Suppressor macrophage (primary cell): ENCODE results near the gene TBCEL.
"Not testable (repeated sequence)": the region's sequence is repeated elsewhere in the genome, so short reads cannot be mapped to it uniquely, and the experiment has no call there.

Source experiments
- DNase-seq, 4 experiments: peaks; one replicate each; pipeline ENCODE4 v3.0.0-alpha.2; 2020 to 2022

Gene TBCEL

DNA sequence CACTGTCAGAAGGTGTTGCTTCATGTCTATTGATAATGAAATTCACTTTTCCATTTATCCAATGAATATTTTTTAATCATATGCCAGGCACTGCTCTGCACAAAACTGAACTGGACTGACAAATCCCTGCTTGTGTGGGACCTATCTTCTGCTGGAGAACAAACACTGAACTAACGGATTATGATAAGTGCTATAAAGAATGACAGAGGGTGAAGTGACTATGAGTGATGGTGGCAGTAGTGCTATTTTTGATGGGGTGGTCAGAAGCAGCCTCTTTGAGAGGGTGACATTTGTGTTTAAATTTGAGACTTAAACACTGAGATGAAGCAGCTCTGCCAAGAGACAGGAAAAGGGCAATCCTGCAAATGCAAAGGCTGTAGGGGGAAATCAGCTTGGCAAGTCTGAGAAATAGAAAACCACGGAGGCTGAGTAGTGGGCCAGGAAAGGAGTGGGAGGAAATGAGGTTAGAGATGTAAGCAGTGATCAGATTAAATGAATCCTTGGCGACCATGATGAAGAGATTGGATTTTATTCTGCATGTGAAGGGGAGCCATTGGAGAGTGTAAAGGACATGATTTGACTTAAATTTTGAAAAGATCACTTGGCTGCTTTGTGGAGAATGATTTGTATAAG is 6.0 kb downstream of the TBCEL start:
- DNase-seq, result no peak

DNA sequence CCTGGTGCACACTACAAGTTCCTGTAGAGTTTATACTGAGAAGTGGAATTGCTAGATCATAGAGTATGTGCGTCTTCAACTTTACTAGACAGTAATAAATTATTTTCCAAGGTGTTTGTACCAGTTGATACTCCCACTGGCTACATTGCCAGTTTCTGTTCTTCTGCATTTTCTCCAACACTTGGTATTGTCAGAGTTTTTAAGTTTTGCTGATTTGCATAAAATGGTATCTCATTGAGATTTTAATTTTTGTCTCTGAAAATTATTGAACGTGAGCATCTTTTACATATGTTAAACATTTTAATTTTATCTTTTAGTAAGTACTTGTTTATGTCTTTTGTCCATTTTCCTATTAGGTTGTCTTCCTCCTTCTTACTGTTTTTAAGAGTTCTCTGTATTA is 7.3 kb downstream of the TBCEL start:
- DNase-seq, result no peak

DNA sequence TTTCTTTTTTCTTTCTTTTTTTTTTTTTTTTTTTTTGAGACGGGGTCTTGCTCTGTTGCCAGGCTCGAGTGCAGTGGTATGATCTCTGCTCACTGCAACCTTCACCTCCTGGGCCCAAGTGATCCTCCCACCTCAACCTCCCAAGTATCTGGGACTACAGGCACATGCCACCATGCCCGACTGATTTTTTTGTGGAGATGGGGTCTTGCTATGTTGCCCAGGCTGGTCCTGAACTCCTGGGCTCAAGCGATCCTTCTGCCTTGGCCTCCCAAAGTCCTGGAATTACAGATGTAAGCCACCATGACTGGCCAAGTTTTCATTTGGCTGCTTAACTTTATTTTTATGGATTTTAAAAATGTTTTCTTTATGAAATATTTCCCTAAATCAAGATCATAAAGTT is 7.7 kb downstream of the TBCEL start:
- DNase-seq, result not testable (repeated sequence)

DNA sequence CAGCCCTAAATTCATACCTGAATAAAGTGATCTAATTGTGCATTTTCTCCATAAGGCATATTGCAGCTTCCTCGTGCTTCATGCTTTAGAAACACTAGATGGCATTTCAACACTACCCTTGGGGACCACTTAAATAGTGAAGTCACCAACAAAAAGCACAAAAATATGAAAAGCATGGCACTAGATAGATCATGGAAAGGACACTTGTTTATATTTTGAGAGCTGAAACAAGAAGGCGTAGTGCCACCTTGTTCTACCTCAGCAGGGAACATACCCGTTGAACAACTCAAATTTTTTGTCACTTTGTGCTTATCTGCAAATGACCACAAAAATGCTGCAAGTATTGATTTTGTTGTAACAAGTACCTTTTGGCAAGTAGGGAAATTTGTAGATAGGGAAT is 8.6 kb downstream of the TBCEL start:
- DNase-seq, result peak in 1 of 4 experiments; percentile 18

DNA sequence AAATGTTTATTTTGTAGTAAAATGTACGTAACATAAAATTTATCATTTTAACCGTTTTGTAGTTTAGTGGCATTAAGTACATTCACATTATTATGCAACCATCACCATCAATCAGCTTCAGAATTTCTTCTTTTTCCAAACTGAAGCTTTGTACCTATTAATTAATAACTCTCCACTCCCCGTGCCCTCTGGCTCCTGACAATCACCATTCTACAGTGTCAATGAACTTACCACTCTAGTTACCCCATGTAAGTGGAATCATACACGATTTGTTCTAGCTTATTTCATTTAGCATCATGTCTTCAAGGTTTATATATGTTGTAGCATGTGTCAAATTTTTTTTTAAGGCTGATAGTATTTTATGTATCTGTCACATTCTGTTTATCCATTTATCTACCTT is 9.7 kb downstream of the TBCEL start:
- no peak for DNase-seq

DNA sequence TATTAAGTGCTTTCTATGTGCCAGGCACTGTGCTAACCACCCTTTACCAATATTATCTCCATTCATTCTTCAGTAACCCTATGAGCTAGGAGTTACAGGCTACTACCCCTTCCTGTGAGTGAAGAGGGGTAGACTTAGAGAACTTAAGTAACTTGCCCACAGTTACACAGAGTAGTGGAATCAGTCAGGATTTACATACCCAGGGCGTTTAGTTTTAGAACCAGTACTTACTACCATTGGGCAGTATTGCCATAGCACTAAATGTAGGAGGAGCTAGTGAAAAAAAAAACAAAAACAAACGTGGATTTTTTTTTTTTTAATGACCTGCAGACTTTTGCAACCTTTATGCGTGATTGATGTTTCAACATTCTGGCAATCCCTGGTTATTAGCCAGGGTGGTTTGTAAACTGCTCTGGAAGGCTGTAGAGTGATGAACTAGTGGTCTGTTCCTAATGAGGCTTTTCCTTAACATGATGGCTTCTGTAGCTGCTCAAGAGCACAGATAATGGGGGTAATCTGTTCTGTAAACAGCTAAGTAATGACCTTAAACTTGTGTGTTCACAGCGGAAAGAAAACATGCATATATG is 11.4 kb downstream of the TBCEL start:
- DNase-seq, result no peak

DNA sequence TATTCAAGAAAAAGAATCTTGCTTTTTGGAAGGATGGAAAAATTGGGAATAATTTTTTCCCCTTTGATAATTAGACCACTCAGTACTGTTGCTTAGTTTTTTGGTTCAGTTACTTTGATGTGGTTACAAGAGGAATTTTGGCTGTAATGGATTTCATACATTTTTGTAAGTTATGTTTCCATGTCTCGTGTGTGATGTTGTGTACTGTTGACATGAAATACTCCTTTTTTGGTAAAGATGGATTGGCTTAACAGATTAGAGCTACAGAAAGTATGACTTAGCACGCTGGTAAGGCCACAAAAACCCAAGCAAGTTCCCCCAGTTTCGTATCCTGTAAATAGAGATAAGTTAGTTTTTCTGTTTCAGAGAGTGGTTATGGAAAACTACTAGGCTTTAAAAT is 11.9 kb downstream of the TBCEL start:
- DNase-seq, result no peak

DNA sequence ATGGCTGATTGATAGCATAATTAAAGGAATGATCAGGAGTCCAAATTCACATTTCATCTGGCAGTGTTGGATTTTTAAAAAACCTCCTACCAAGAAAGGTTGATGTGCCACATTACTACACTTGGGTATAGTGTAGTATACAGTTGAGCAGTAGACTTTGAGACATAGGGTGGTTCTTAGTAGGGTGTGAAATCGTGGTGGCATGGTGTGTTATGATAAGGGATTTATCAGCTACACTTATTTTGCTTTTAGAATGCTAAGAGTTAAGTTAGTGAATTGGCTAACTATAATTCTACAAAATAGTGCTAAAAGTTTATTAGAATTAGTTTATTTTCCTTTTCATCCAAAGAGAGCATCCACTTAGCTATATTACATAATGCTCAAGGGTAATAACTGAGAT is 13.1 kb downstream of the TBCEL start:
- no peak for DNase-seq

DNA sequence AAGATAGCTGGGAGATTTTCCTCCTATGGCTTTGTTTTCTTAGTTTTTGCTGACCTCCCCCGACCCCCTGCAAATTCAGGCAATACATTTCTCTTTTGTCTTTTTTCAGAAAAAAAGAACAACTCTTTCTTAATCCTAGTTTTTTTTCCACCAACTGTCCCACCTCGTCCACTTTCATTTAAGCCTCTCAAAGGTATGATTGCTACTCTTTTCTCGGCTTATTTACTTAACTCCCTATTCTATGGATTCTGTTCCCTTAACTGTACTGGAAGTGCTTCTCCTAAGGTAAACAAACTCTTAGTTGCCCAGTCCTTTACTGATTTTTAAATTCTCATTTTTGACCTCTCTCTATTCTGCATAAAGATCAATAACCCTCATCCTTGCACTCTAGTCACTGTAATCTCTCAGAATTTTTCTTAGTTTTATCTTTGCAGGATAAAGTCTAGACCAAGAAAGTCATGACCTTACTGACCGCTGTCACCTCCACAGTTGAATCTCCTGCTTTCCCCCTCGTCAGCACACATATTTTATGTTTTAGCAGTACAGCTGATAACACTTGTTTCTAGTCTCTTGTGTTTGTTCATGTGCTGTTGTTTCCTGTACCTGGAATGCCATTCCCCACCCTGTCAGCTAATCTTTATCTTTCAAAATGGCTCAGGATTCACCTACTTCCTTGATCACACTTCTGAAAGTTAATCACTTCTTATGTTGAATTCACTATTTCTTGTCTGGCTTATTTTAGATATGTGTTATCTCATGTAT is 14.9 kb downstream of the TBCEL start:
- DNase-seq, result no peak

DNA sequence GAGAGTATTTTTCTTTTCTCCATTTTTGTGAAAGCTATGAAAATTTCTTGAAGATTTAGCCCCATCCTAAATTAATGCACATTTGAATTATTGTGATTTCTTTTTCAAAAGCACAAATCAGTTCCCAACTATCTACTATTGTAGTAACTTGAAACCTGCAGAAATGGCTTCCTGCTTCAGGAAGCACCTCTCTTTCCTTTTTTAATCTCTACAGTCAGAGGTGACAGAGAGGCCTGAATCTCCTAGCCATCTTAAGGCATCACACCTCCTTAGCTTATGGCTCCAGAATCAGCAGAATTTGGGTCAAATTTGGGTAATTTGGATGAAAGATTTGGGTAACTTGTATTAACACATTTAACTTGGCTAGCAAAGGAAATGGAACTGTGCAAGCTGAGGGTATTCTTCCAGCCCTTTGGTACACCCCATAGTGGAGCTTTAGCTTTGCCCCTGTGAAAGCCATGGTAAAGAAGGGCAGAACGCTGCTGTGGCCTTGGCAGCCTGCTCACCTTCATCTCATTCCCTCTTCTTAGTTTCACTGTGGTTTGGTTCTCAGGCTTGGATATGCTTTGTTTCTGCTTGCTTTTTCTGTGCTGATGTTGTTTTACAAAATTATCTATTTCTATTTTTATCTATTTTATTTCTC is 16.2 kb downstream of the TBCEL start:
- no peak for DNase-seq

DNA sequence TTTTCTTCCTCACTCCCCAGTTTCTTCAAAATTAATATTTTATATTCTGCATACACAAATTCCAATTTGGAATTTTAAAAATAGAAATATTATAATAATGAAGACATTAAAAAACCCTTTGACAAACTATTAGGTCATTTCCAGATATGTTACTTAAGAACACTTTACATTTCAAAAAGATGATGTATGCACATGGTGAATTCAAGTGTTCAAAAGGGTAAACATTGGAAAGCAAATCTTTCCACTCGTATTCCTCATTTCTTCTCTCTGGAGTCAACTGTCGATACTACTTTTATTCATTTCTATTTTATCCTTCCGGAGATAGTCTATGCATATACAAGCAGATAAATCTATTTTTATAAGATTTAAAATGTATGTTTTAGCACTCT is 16.7 kb downstream of the TBCEL start:
- DNase-seq, result no peak

DNA sequence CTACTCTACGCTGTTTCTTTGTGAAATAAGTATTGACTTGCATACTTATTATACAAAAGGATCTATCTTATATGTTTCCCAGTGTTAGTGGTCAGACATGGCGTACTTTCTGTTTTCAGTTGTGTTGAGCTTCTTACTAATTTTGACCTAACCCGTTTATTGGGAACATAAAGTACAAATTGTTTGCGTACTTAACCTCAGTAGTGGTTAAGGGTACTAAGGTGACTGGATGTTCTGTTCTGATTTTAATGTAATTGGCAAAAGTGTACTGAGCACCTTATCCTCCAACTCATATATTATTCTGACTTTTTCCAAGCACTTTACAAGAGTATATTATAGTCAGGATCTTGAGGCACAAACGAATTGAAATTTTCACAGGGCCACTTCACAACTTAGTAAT is 17.2 kb downstream of the TBCEL start:
- no peak for DNase-seq

DNA sequence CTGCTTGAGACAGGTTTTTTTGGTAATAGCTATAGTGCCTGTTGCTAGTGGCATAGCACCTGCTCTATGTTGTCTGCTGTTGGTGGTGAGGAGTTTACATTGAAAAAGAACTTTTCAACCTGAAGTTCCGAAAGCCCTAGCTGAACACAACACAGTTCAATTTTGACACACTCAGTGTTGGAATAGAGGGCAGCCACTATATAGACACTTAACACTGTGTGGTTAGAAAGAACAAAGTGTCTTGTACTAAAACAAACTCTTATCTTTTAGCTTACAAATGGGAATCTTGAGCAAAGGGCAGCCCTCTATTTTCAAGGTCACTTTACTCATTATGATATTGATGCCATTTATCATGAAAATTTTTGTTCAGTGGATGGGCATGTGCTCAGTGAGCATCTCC is 18.4 kb downstream of the TBCEL start:
- DNase-seq, result no peak

DNA sequence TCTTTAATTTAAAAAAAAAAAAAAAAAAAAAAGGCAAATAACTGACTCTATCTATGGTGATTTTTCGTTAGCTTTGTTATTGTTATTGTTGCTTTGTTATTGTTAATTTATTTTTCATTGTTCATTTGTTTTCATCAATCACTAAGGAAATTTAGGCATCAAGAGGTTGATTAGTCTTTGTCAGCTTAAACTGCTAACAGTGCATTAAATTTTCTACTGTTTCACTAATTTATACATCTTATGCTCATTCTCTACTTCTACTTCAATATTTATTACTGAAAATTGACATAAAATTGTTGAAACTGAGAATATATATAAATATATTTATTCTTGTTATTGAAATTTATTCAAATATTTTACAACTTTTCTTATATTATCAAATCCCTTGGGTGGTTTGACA is 24.0 kb downstream of the TBCEL start:
- DNase-seq, result no peak

DNA sequence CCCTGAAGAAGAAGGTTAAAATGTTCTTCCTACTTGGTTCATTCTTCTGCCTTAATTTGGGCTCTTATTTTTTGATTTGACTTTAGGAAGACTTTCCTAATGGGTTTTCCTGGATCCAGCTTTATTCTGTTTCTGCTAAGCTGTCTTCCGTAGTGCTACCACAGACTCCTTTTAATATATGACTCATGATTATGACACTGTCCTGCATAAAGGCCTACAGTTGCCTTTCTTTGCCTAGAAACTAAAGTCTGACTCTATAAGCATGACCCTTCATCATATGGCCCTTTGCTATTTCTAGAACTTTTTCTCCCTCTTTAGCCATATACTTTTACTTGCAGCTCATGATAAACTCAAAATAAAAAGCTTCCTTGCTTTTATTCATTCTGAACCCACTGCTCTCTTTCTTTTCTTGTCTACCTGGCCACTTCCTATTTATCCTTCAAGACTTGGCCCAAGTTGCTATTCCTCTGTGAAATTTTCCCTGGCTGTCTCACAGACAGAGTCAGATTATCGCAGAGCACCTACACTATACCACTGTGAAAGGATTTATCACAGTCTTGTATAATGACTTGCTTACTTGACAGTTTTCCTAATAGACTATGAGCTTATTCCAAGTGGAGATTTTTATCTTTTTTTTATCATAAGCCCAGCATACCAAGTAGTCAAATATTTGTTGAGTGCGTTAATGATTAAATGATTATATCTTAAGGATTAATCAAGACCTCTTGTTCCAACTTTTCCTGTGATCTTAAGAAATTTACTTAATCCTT is 24.7 kb downstream of the TBCEL start:
- peak in 2 of 4 experiments; percentile 33 to 41 for DNase-seq

DNA sequence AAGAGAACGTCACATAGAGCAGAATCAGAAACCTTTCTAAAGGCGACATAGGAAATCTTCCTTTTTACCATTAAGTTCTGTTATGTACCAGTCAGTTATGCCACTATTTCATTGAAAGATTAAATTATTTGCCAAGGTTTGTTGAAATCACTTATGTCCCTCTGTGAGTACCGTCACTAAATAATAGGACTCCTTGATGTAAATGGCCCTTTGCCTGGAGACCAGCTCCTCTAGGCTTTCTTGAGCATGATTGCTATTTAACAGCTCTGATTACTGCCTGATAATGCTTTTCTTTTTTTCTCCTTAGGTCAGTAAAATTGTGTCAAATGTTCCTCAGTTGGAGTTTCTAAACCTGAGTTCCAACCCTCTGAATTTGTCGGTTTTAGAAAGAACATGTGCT is 29.3 kb downstream of the TBCEL start:
- no peak for DNase-seq

DNA sequence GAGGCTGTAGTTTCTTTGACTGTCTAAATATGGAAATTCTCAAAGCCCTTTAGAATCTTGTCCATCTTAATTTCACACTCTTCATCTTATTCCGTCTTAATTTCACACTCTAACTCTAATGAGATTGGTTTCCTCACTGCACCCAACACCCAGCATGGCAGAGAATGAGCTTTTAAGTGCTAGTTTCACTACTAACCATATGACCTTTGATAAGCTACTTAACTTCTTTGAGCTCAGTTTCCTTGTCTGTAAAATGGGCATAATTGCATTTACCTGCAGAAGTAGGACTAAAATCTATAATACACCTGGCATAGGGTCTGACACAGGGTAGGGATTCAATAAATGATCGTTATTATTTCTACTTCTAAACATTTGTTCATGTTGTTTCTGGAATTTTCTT is 30.4 kb downstream of the TBCEL start:
- DNase-seq, result no peak

DNA sequence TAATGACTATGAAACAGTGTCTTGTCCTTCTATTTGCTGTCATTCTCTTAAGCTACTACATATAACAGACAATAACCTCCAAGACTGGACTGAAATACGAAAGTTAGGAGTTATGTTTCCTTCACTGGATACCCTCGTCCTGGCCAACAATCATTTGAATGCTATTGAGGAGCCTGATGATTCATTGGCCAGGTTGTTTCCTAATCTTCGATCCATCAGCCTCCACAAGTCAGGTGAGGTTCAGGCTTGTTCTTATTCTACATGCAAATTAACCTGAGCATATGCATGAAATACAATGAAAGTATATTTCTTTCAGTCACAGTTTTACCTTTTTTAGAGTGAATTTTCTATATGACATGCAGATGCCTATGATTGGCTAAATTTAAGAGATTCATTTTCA is 31.2 kb downstream of the TBCEL start:
- no peak for DNase-seq

DNA sequence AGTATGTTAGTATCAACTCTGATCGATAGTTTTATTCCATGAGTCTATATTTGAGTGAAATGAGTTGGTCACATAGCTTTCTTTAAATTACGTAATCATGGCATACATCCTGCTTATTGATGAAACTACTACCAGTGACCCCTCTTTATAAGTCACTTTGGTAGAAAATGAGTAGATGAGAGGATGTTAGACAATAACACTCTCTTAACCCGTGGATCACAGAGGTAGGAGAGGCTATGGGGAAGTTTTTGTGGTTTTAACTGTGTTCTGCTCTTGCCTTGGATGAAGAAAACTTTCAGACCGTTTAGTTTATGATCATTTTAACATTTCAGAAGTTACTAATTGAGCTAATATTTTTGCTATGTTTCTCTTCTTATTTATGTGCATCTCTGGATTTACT is 34.0 kb downstream of the TBCEL start:
- no peak for DNase-seq

DNA sequence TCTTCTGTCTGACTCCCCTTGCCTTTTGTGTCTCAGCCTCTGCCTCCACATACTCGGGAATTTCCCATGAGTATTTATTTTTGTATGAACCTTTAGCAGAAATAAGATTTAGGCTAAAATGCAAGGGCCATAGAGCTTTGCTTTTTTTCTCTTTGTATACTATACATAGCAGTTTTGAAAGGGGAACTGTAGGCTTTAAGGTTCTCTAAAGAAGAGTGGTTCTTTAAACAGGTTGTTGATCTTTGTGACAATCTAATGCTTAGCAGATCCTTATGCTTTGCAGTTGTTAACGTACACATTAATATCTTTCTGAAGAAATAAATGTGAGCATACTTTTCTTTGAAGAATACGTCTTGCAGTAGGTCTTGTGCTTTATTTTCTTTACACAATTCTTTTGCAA is 35.0 kb downstream of the TBCEL start:
- peak in 1 of 4 experiments; percentile 15 for DNase-seq

DNA sequence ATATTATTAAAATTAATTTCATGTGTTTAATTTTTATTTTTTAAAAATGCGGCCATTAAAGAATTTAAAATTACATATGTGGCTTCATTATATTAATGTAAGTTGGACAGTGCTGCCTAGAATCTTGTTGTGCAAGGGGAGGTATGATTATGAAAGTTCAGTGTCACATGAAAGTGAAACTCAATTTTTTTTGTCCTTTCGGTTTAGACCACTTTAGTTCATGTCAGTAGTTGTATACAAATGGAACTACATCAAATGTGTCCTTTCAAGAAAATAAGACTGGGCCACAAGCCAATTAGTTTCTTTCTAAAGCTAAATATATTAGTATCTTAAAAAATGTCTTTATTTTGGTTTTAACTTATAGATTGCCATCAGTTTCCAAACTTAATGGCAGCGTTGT is 35.7 kb downstream of the TBCEL start:
- peak in 2 of 4 experiments; percentile 38 to 55 for DNase-seq

DNA sequence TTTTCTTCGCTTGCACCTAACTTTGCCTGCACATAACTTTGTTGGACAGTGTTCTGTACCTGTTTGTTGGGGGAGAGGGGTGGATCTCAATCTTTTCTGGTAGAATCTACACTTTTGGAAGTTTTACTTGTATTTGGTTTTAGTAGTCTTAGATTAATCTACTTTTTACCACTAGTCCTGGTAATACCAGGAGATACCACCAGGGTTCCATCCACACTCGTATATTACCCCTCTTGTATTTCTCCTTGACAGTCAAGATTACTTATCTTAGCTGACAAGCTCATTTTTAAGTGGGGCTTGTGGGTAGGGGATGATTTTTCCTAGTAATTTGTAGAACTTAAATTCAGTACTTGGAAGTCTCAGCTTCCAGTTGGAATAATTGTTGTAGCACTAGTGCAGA is 39.8 kb downstream of the TBCEL start:
- DNase-seq, result peak in 2 of 4 experiments; percentile 8 to 9

DNA sequence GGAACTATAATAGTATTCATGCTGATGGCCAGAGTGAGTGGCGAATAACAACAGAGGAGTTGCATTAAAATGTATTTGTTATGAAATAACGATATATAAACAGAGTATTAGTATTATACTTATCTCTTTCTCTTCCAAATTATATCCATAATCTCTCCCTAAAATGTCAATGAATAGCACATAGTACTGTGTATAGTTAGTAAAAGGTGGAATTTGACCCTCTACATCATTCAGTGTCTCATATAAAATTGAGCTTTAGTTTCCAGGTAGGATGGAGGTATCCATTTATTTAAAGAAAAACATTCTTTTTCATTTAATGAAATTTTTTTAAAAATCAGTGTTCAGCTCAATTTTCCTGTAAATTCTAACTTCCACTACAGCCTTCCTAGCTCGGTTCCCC is 42.7 kb downstream of the TBCEL start:
- no peak for DNase-seq
